SK-N-SH (cell line): ENCODE data around the gene DYNLL1. TPM values are rescaled to one million over a fixed set of nuclear protein-coding genes. Genes with fewer than 3 reads are reported as not detected.
"Not testable (repeated sequence)": the region's sequence is repeated elsewhere in the genome, so short reads cannot be mapped to it uniquely, and the experiment has no call there.

Experiments used
- CTCF ChIA-PET: fragments of 300-600, 350-600 bp; formaldehyde crosslinking; extraction: SDS; loops from one replicate; lab custom pipeline; 2021; lab: Yijun Ruan, JAX
- POLR2A ChIA-PET: fragments of 350-600 bp; sonication (Branson Sonifier 250); formaldehyde crosslinking; extraction: SDS; loops from one replicate; lab custom pipeline; 2020; ENCODE audit warnings: antibody characterized with exemption, inconsistent platforms; lab: Yijun Ruan, JAX
- DNase-seq: peaks from one replicate; pipeline ENCODE4 v3.0.0; 2012
- H2AFZ ChIP-seq: fragments of 200-600 bp; sonication (generic); 2 replicates; pipeline ENCODE4 v1.8.1; 2016; ENCODE audit warnings: antibody characterized with exemption, mild to moderate bottlenecking, low read depth
- H3F3A ChIP-seq: fragments of 200-600 bp; sonication (generic); replicated peaks from 2 replicates; pipeline ENCODE3; 2016; ENCODE audit warnings: antibody characterized with exemption, mild to moderate bottlenecking; ENCODE audit not compliant: insufficient read depth
- H3K27ac ChIP-seq, 2 experiments: fragments of 200-500 bp in 1 of 2; fragments of 200-600 bp in 1 of 2; sonication (Bioruptor generic) in 1 of 2; sonication (generic), shearing (Covaris generic) in 1 of 2; 2 replicates each; pipeline versions ENCODE4 v1.5.1 to v1.6.1; 2014 to 2016; ENCODE audit warnings: low read depth in 2 of 2, inconsistent platforms in 1 of 2, low read length in 1 of 2, mild to moderate bottlenecking in 1 of 2, mixed read lengths in 1 of 2
- H3K27me3 ChIP-seq: fragments of 200-600 bp; sonication (generic), shearing (Covaris generic); 2 replicates; pipeline ENCODE4 v1.6.1; 2016; ENCODE audit warnings: mixed run types; ENCODE audit not compliant: insufficient read depth
- H3K36me3 ChIP-seq, 2 experiments: fragments of 200-500 bp in 1 of 2; fragments of 200-600 bp in 1 of 2; sonication (Bioruptor generic) in 1 of 2; sonication (generic) in 1 of 2; replicated peaks in 1 of 2; 2 replicates each; pipeline versions ENCODE3 to v1.5.1; 2014 to 2016; ENCODE audit warnings: low read length in 1 of 2, mild to moderate bottlenecking in 1 of 2; ENCODE audit not compliant: insufficient read depth in 2 of 2, control insufficient read depth in 1 of 2
- H3K4me1 ChIP-seq, 2 experiments: fragments of 200-500 bp in 1 of 2; fragments of 200-600 bp in 1 of 2; sonication (Bioruptor generic) in 1 of 2; sonication (generic), shearing (Covaris generic) in 1 of 2; 2 replicates each; pipeline versions ENCODE4 v1.5.1 to v1.6.1; 2014 to 2016; ENCODE audit warnings: low read depth in 1 of 2, low read length in 1 of 2, mixed run types in 1 of 2; ENCODE audit not compliant: insufficient read depth in 2 of 2, control insufficient read depth in 1 of 2
- H3K4me2 ChIP-seq: fragments of 200-600 bp; sonication (generic), shearing (Covaris generic); 2 replicates; pipeline ENCODE4 v1.6.1; 2017; ENCODE audit warnings: mixed run types
- H3K4me3 ChIP-seq, 2 experiments: fragments of 200-500 bp in 1 of 2; fragments of 200-600 bp in 1 of 2; sonication (Bioruptor generic) in 1 of 2; sonication (generic), shearing (Covaris generic) in 1 of 2; 2 replicates each; pipeline versions ENCODE4 v1.5.1 to v1.8.1; 2014 to 2016; ENCODE audit warnings: low read depth in 2 of 2, inconsistent platforms in 1 of 2, low read length in 1 of 2, mild to moderate bottlenecking in 1 of 2, mixed read lengths in 1 of 2, moderate library complexity in 1 of 2
- H3K79me2 ChIP-seq: fragments of 200-600 bp; sonication (generic); 2 replicates; pipeline ENCODE4 v1.8.1; 2017; ENCODE audit warnings: mild to moderate bottlenecking; ENCODE audit not compliant: insufficient read depth
- H3K9ac ChIP-seq: fragments of 200-600 bp; sonication (generic); 2 replicates; pipeline ENCODE4 v1.6.1; 2017; ENCODE audit warnings: mixed run types
- H3K9me2 ChIP-seq: fragments of 200-600 bp; sonication (generic); 2 replicates; pipeline ENCODE4 v1.6.1; 2017; ENCODE audit warnings: mixed run types
- H3K9me3 ChIP-seq: fragments of 200-600 bp; sonication (generic); 2 replicates; pipeline ENCODE4 v1.6.1; 2017; ENCODE audit warnings: mixed run types, mild to moderate bottlenecking, moderate library complexity
- H4K20me1 ChIP-seq: fragments of 200-600 bp; sonication (generic); 2 replicates; pipeline ENCODE4 v1.6.1; 2017; ENCODE audit warnings: mild to moderate bottlenecking, mixed run types; ENCODE audit not compliant: insufficient read depth
- CTCF ChIP-seq: fragments of 200-600 bp; sonication (generic); IDR thresholded peaks from 2 replicates; pipeline ENCODE4 v1.6.1; 2017; ENCODE audit warnings: antibody characterized with exemption, mild to moderate bottlenecking, moderate library complexity
- EP300 ChIP-seq, 2 experiments: IDR thresholded peaks; 2 replicates each; pipeline versions ENCODE4 v1.4.0 to v1.6.1; 2012; ENCODE audit warnings: borderline replicate concordance in 1 of 2, low read depth in 1 of 2, low read length in 1 of 2
- FOXJ3 ChIP-seq: sonication (generic); formaldehyde crosslinking; IDR thresholded peaks from 2 replicates; pipeline ENCODE4 v1.5.1; 2020; ENCODE audit warnings: mild to moderate bottlenecking, missing genetic modification reagents
- GATA2 ChIP-seq: sonication (generic); formaldehyde crosslinking; IDR thresholded peaks from 2 replicates; pipeline ENCODE4 v1.5.0; 2020; ENCODE audit warnings: mild to moderate bottlenecking, missing genetic modification reagents
- JUND ChIP-seq: IDR thresholded peaks from 2 replicates; pipeline ENCODE4 v1.4.0; 2012
- MAX ChIP-seq: IDR thresholded peaks from 2 replicates; pipeline ENCODE4 v1.4.0; 2012; ENCODE audit warnings: low read depth
- MEF2A ChIP-seq: IDR thresholded peaks from 2 replicates; pipeline ENCODE4 v1.4.0; 2012; ENCODE audit warnings: low read depth, borderline replicate concordance
- NFIC ChIP-seq: IDR thresholded peaks from 2 replicates; pipeline ENCODE4 v1.4.0; 2012; ENCODE audit warnings: borderline replicate concordance
- RAD21 ChIP-seq: IDR thresholded peaks from 2 replicates; pipeline ENCODE4 v1.6.1; 2012; ENCODE audit warnings: mild to moderate bottlenecking, low read length
- RCOR1 ChIP-seq: fragments of 150-350 bp; IDR thresholded peaks from 2 replicates; pipeline ENCODE4 v1.6.1; 2017; ENCODE audit warnings: antibody characterized with exemption, low read length
- RXRA ChIP-seq: IDR thresholded peaks from 2 replicates; pipeline ENCODE4 v1.4.0; 2012; ENCODE audit warnings: low read depth, mild to moderate bottlenecking, borderline replicate concordance
- WGBS: methylation state at CpG from one replicate; pipeline ENCODE4 v1.1.6; 2017; ENCODE audit warnings: low lambda C conversion rate; 5-methylcytosine and 5-hydroxymethylcytosine counted together
- polyA plus RNA-seq, 3 experiments: library from polyadenylated mRNA; depleted of rRNA; stranded (reverse); fragments of >200 nt; gene quantifications; 2 replicates each; pipeline ENCODE4 v1.2.3, GENCODE V29; 2012

Gene DYNLL1
- polyA plus RNA-seq, 1 of the 3 experiments (the other 2 are of a cell fraction): 607 TPM

- CTCF ChIA-PET: interaction anchor here (0.7 to 1.2 kb wide), 3 partner anchors 10 to 15 kb away, joined by 3 to 4 read pairs (median 3); no protein-coding TSS in a partner anchor
These were observed 12.3 kb upstream of the DYNLL1 start for GRCh38 chr12:120483621-120484020.

GRCh38 chr12:120485961-120486881, 9.7 kb upstream of the DYNLL1 start:
- H3K4me3 ChIP-seq: no peak overlapping the region
- H4K20me1 ChIP-seq: no peaks in the 10 kb centered on the region
- H3F3A ChIP-seq: no peaks in the 10 kb centered on the region
- 0 out of 4 replicates have a peak overlapping the region, but pooled peaks of 1 of the 2 experiments have one; percentile 2 for H3K27ac ChIP-seq
- H3K36me3 ChIP-seq: peaks cover 0 to 4% of the 10 kb centered on the region in 2 experiments
- 85% methylated on average over 7 of the region's 7 CpGs for WGBS
- ChIA-PET POLR2A (interaction anchor here (0.6 to 1.4 kb wide), 2 partner anchors 9 to 48 kb away, joined by 3 to 10 read pairs; partner anchors contain the start of genes COX6A1 and DYNLL1), CTCF (interaction anchor here (1.0 to 1.6 kb wide), 2 partner anchors 10 to 17 kb away, joined by 4 to 10 read pairs; partner anchors contain the start of genes DYNLL1 and SRSF9)
- H3K4me1 ChIP-seq: peaks cover 0 to 6% of the 10 kb centered on the region in 2 experiments; a peak in 1 of 4 replicates
- no peak overlapping the region for H3K9ac ChIP-seq
- TF ChIP-seq EP300 (IDR thresholded peaks at IDR 0.05; ENCODE audit: borderline replicate concordance in 1 of 2, low read depth in 1 of 2, low read length in 1 of 2): peak in 1 of 2 experiments; percentile 59; a peak in 1 of 4 replicates
- TF ChIP-seq FOXJ3 (CRISPR knock-in tag): no peak
- no peak for TF ChIP-seq CTCF
- TF ChIP-seq RXRA: no peak
- 0 out of 2 replicates have a peak, but pooled peaks have one; percentile 20 for TF ChIP-seq RCOR1
- H3K79me2 ChIP-seq: 0 out of 2 replicates have a peak, but pooled peaks cover 4% of the 10 kb centered on the region
- no peaks in the 10 kb centered on the region for H3K27me3 ChIP-seq
- no peak overlapping the region for H3K4me2 ChIP-seq
- H2AFZ ChIP-seq: no peak overlapping the region
- H3K9me3 ChIP-seq: no peaks in the 10 kb centered on the region
- peak; percentile 16 for DNase-seq
- H3K9me2 ChIP-seq: no peaks in the 10 kb centered on the region

More at GRCh38 chr12:120483621-120484020, 12.3 kb upstream of the DYNLL1 start:
- no peaks in the 10 kb centered on the region for H3K9me2 ChIP-seq
- no peak overlapping the region for H3K9ac ChIP-seq
- H3K36me3 ChIP-seq: no peaks in the 10 kb centered on the region
- TF ChIP-seq GATA2 (CRISPR knock-in tag) (no peak), RAD21 (no peak), RXRA (no peak), MAX (no peak), JUND (no peak), FOXJ3 (CRISPR knock-in tag) (no peak), MEF2A (no peak), NFIC (no peak)
- TF ChIP-seq, all 33 proteins: peak for 0
- H3K27ac ChIP-seq: no peak overlapping the region
- no peaks in the 10 kb centered on the region for H3K79me2 ChIP-seq
- DNase-seq: no peak
- H3K4me1 ChIP-seq: peaks cover 0 to 6% of the 10 kb centered on the region in 2 experiments; a peak in 1 of 4 replicates
- H3K9me3 ChIP-seq: no peaks in the 10 kb centered on the region
- no peak overlapping the region for H3K4me3 ChIP-seq
- POLR2A ChIA-PET: interaction anchor here (0.8 kb wide), 1 partner anchor 15 kb away, joined by 10 read pairs; no protein-coding TSS in a partner anchor
- no peak overlapping the region for H3K4me2 ChIP-seq
- H3K27me3 ChIP-seq: no peaks in the 10 kb centered on the region
- no peaks in the 10 kb centered on the region for H4K20me1 ChIP-seq
- 100% methylated on average over 1 of the region's 1 CpG for WGBS
- H3F3A ChIP-seq: no peaks in the 10 kb centered on the region
- no peak overlapping the region for H2AFZ ChIP-seq

GRCh38 chr12:120487552-120487951, 8.4 kb upstream of the DYNLL1 start:
- H3K79me2 ChIP-seq, H3K4me3 ChIP-seq, H3K9me3 ChIP-seq, H4K20me1 ChIP-seq, H2AFZ ChIP-seq, H3K4me1 ChIP-seq, H3F3A ChIP-seq, H3K9ac ChIP-seq, H3K27me3 ChIP-seq, DNase-seq, H3K9me2 ChIP-seq, H3K4me2 ChIP-seq, H3K27ac ChIP-seq: not testable (repeated sequence)
- POLR2A ChIA-PET: interaction anchor here (1.3 kb wide), 1 partner anchor 9 kb away, joined by 6 read pairs; no protein-coding TSS in a partner anchor
- CTCF ChIA-PET: interaction anchor here (1.2 to 1.9 kb wide), 2 partner anchors 13 to 121 kb away, joined by 3 to 5 read pairs; no protein-coding TSS in a partner anchor
- WGBS: 98% methylated on average over 7 of the region's 7 CpGs
- peaks cover 0 to 11% of the 10 kb centered on the region in 2 experiments for H3K36me3 ChIP-seq
